ENCODE results near the gene ADGRG7.
"Not testable (repeated sequence)": the region's sequence is repeated elsewhere in the genome, so short reads cannot be mapped to it uniquely, and the experiment has no call there.

ADGRG7 gene

DNA sequence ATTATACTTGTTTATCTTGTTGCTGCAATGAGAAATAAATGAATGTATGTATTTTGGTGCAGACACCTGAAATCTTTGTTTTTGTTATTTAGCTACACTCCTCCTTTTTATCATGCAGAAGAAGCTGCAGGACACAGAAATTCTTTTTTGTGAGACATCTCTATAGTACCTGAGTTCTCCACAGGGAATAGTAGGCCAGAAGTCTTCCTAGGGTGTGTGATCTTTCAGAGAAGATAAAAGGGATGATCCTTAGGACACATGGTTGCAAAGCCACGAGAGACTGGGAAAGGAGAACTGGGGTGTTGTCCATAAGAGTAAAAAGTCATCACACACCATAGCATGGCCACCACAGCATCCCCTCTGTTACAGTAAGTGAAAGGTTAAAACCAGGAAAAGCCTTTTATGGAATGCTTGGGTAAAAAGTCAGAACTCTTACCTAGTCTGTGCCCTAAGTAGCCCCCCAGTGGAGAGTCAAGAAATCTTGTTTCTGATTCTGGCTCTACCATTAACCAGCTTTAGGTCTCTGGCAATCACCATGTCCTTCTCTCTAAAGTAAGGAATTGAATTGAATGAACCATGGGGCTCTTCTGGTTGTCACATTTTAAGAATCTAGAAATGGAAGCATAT, 31.9 kb upstream of the ADGRG7 start:
- no peak overlapping the region for H3K4me2 ChIP-seq (ENCODE audit: low read length)
- no peaks in the 10 kb centered on the region for H3K4me1 ChIP-seq
- H3K27ac ChIP-seq, result no peak overlapping the region
- TF ChIP-seq, protein P1, sequence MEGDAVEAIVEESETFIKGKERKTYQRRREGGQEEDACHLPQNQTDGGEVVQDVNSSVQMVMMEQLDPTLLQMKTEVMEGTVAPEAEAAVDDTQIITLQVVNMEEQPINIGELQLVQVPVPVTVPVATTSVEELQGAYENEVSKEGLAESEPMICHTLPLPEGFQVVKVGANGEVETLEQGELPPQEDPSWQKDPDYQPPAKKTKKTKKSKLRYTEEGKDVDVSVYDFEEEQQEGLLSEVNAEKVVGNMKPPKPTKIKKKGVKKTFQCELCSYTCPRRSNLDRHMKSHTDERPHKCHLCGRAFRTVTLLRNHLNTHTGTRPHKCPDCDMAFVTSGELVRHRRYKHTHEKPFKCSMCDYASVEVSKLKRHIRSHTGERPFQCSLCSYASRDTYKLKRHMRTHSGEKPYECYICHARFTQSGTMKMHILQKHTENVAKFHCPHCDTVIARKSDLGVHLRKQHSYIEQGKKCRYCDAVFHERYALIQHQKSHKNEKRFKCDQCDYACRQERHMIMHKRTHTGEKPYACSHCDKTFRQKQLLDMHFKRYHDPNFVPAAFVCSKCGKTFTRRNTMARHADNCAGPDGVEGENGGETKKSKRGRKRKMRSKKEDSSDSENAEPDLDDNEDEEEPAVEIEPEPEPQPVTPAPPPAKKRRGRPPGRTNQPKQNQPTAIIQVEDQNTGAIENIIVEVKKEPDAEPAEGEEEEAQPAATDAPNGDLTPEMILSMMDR (IDR thresholded peaks at IDR 0.05), result no peak
- H3K9ac ChIP-seq, result no peak overlapping the region
- H2AFZ ChIP-seq, result no peak overlapping the region
- H3K36me3 ChIP-seq (ENCODE audit: control insufficient read depth, insufficient read depth, low read length), result no peaks in the 10 kb centered on the region
- no peaks in the 10 kb centered on the region for H3K27me3 ChIP-seq (ENCODE audit: control insufficient read depth, insufficient read depth, low read length)
- H3K4me3 ChIP-seq (ENCODE audit: low read depth, low read length), result no peak overlapping the region
- no peaks in the 10 kb centered on the region for H3K9me3 ChIP-seq (ENCODE audit: control insufficient read depth, low read length)
- H3K79me2 ChIP-seq, result no peaks in the 10 kb centered on the region

DNA sequence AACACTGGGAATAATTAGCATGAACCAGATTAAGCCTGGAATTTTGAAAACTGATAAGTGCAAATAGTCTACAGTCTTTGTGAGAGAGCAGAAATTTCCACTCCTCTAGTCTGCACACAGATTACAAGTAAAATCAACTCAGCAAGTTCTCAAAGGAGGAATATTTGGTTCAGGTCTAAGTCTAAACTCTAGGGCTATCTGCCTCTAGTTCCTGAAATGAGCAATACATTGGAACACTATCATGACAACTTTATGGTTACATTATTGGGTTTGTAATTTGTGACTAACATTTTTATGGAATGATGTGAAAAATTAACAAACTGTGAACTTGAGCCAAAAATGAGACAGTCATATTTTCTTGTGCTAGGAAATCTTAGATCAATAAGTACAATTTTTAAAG, 30.8 kb upstream of the ADGRG7 start:
- H3K36me3 ChIP-seq (ENCODE audit: control insufficient read depth, insufficient read depth, low read length), result no peaks in the 10 kb centered on the region
- no peaks in the 10 kb centered on the region for H3K79me2 ChIP-seq
- H3K27ac ChIP-seq, result no peak overlapping the region
- H3K9ac ChIP-seq, result no peak overlapping the region
- H3K27me3 ChIP-seq (ENCODE audit: control insufficient read depth, insufficient read depth, low read length), result no peaks in the 10 kb centered on the region
- no peaks in the 10 kb centered on the region for H3K9me3 ChIP-seq (ENCODE audit: control insufficient read depth, low read length)
- H3K4me3 ChIP-seq (ENCODE audit: low read depth, low read length), result no peak overlapping the region
- H3K4me1 ChIP-seq, result no peaks in the 10 kb centered on the region
- H2AFZ ChIP-seq, result no peak overlapping the region
- TF ChIP-seq, protein P1 (IDR thresholded peaks at IDR 0.05), result no peak
- no peak overlapping the region for H3K4me2 ChIP-seq (ENCODE audit: low read length)

DNA sequence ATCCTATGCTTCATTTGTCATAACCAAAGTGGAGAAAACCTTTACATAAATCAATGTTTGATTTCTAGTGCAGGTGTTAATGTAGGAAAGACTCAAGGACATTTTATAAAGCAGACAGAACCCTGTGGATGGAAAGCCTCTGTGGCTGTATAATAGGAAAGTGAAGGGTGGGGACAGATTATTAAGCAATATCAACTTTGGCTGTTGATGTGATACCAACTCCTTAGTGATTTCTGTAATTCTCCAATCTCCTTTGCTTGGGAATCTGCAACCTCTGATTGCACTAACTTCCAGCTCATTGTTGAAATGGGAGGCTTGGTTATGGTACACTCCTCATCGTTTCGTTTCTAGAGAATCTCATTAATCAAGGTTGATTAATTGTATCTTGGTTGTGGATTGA, 29.3 kb upstream of the ADGRG7 start:
- Histone ChIP-seq H3K4me1 (no peaks in the 10 kb centered on the region), H3K4me2 (ENCODE audit: low read length) (no peak overlapping the region), H3K27me3 (ENCODE audit: control insufficient read depth, insufficient read depth, low read length) (no peaks in the 10 kb centered on the region), H3K9me3 (ENCODE audit: control insufficient read depth, low read length) (no peaks in the 10 kb centered on the region), H3K79me2 (no peaks in the 10 kb centered on the region), H3K36me3 (ENCODE audit: control insufficient read depth, insufficient read depth, low read length) (no peaks in the 10 kb centered on the region), H3K27ac (no peak overlapping the region), H3K9ac (no peak overlapping the region), H3K4me3 (ENCODE audit: low read depth, low read length) (no peak overlapping the region), H2AFZ (no peak overlapping the region)
- TF ChIP-seq, protein P1 (IDR thresholded peaks at IDR 0.05), result no peak

DNA sequence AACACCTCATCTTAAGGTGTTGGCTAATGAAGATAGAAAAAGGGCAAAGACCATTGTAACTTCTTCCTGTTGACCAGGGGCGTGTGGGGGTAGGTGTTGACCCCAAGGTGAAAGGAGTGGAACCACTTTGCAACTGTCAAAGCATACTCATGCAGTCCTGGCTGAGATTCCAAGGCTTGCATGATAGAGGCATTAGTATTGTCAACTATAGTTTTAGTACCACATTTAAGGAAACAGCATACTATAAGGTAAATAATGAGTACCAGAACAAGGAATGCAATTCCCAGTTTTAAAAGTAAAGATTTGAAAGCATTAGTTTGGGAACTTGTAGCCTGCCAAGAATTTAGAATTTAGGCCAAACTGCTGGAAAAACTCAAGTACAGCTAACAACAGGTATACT, 27.8 kb upstream of the ADGRG7 start:
- no peaks in the 10 kb centered on the region for H3K79me2 ChIP-seq

DNA sequence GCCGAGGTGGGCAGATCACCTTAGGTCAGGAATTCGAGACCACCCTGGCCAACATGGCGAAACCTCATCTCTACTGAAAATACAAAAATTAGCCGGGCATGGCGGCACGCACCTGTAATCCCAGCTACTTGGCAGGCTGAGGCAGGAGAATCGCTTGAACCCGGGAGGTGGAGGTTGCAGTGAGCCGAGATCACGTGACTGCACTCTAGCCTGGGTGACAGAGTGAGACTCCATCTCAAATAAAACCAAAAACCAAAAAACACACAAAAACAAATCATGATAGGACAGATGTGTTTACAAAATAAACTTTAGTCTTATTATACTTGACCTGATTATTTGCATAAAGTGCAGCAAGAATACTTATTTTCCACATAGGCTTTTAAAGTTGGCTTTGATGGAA, 27.2 kb upstream of the ADGRG7 start:
- H3K9me3 ChIP-seq (ENCODE audit: control insufficient read depth, low read length); H3K9ac ChIP-seq; H3K4me1 ChIP-seq; H3K27ac ChIP-seq; H3K4me3 ChIP-seq (ENCODE audit: low read depth, low read length); H2AFZ ChIP-seq; H3K4me2 ChIP-seq (ENCODE audit: low read length); H3K36me3 ChIP-seq (ENCODE audit: control insufficient read depth, insufficient read depth, low read length); H3K79me2 ChIP-seq; H3K27me3 ChIP-seq (ENCODE audit: control insufficient read depth, insufficient read depth, low read length): not testable (repeated sequence)

More for the DNA sequence above, 27.8 kb upstream of the ADGRG7 start:
- Histone ChIP-seq H3K9me3 (ENCODE audit: control insufficient read depth, low read length) (no peaks in the 10 kb centered on the region), H3K27ac (no peak overlapping the region), H3K36me3 (ENCODE audit: control insufficient read depth, insufficient read depth, low read length) (no peaks in the 10 kb centered on the region), H3K9ac (no peak overlapping the region), H3K4me2 (ENCODE audit: low read length) (no peak overlapping the region), H3K4me3 (ENCODE audit: low read depth, low read length) (no peak overlapping the region), H3K4me1 (no peaks in the 10 kb centered on the region), H2AFZ (no peak overlapping the region), H3K27me3 (ENCODE audit: control insufficient read depth, insufficient read depth, low read length) (no peaks in the 10 kb centered on the region)
- TF ChIP-seq, protein P1 (IDR thresholded peaks at IDR 0.05), result no peak
